ENCODE data around the gene PCNP.

DNA sequence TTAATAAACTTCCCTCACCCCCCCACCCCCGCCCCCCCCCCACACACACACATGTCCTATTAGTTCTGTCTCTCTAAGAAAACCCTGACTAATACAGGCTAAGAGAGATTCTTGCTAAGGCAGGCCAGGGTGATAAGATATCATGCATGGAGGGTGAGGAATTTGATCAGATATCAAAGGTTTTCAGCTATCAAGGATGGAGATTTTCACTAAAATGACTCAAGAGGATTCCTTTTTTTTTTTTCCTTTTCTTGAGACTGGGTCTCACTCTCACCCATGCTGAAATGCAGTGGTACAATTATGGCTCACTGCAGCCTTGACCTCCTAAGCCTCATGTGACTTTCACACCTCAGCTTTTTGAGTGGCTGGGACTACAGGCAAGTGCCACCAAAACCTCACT lies 46.1 kb upstream of the PCNP start:
- TF ChIP-seq EZH2 (IDR thresholded peaks at IDR 0.05; ENCODE audit: low read length): no peak
- TF ChIP-seq, protein P1, sequence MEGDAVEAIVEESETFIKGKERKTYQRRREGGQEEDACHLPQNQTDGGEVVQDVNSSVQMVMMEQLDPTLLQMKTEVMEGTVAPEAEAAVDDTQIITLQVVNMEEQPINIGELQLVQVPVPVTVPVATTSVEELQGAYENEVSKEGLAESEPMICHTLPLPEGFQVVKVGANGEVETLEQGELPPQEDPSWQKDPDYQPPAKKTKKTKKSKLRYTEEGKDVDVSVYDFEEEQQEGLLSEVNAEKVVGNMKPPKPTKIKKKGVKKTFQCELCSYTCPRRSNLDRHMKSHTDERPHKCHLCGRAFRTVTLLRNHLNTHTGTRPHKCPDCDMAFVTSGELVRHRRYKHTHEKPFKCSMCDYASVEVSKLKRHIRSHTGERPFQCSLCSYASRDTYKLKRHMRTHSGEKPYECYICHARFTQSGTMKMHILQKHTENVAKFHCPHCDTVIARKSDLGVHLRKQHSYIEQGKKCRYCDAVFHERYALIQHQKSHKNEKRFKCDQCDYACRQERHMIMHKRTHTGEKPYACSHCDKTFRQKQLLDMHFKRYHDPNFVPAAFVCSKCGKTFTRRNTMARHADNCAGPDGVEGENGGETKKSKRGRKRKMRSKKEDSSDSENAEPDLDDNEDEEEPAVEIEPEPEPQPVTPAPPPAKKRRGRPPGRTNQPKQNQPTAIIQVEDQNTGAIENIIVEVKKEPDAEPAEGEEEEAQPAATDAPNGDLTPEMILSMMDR (optimal IDR thresholded peaks at IDR 0.05 in 1 of 3, IDR thresholded peaks at IDR 0.05 in 1 of 3, conservative IDR thresholded peaks at IDR 0.05 in 1 of 3; ENCODE audit: extremely low read depth in 1 of 3, insufficient read depth in 2 of 3, low read length in 3 of 3): no peak

Data from keratinocyte (primary cell).